Ishikawa (cell line): ENCODE measurements around the gene CALM3.

Experiments used
- CEBPB ChIP-seq: IDR thresholded peaks from 2 replicates; pipeline ENCODE4 v1.6.1; 2012
- CREB1 ChIP-seq: IDR thresholded peaks from 2 replicates; pipeline ENCODE4 v1.6.1; 2012; ENCODE audit warnings: low read depth
- EGR1 ChIP-seq: IDR thresholded peaks from 2 replicates; pipeline ENCODE4 v1.6.1; 2012
- EP300 ChIP-seq: IDR thresholded peaks from 2 replicates; pipeline ENCODE4 v1.6.1; 2012; ENCODE audit warnings: borderline replicate concordance
- NFIC ChIP-seq: IDR thresholded peaks from 2 replicates; pipeline ENCODE4 v1.6.1; 2012
- RAD21 ChIP-seq: IDR thresholded peaks from 2 replicates; pipeline ENCODE4 v1.6.1; 2012; ENCODE audit warnings: low read depth
- REST ChIP-seq: IDR thresholded peaks from 2 replicates; pipeline ENCODE4 v1.6.1; 2012; ENCODE audit warnings: low read depth, mild to moderate bottlenecking
- TAF1 ChIP-seq: IDR thresholded peaks from 2 replicates; pipeline ENCODE4 v1.6.1; 2012; ENCODE audit warnings: low read depth, mild to moderate bottlenecking
- TEAD4 ChIP-seq: IDR thresholded peaks from 2 replicates; pipeline ENCODE4 v1.6.1; 2012
- YY1 ChIP-seq: IDR thresholded peaks from 2 replicates; pipeline ENCODE4 v1.6.1; 2012; ENCODE audit warnings: low read depth
- ZBTB7A ChIP-seq: IDR thresholded peaks from 2 replicates; pipeline ENCODE4 v1.6.1; 2012; ENCODE audit warnings: low read depth
- TF ChIP-seq, protein P1 (sequence below): IDR thresholded peaks from 2 replicates; pipeline ENCODE4 v1.6.1; 2012

DNA sequence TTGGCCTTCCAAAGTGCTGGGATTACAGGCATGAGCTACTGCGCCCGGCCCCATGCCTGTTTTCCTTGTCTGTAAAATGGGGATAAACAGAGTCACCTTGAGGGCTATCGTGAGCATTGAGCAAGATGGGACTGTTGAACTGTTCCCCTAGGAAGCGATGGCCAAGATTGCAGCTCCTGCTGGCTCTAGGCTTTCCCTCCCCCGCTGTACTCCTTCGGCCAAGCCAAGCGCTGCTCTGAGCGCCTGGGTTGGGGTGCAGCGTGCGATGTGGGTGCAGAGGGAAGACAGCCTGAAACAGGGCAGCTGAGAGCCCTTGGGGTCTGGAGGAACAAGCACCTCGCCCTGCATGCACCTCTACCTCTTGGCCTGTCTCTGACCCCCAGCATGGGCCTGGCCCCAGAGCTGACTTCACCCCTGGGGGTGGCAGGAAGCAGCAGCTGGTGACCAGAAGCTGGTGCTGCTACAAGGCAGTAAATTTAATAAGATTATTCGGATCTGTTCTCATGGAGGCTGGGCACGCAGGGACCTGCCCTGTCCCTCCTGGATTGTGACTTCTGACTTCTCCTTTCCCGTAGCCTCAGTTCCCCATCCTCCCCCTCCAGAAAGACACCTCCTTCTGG, 29.6 kb downstream of the CALM3 start:
- no peak for TF ChIP-seq RAD21
- TF ChIP-seq EP300 = no peak
- no peak for TF ChIP-seq NFIC
- TF ChIP-seq REST = no peak
- TF ChIP-seq TEAD4 = no peak
- TF ChIP-seq, protein P1, sequence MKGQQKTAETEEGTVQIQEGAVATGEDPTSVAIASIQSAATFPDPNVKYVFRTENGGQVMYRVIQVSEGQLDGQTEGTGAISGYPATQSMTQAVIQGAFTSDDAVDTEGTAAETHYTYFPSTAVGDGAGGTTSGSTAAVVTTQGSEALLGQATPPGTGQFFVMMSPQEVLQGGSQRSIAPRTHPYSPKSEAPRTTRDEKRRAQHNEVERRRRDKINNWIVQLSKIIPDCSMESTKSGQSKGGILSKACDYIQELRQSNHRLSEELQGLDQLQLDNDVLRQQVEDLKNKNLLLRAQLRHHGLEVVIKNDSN = no peak
- no peak for TF ChIP-seq TAF1
- TF ChIP-seq EGR1 = no peak
- no peak for TF ChIP-seq CEBPB
- no peak for TF ChIP-seq YY1
- no peak for TF ChIP-seq ZBTB7A
- no peak for TF ChIP-seq CREB1
